ENCODE measurements around the gene CISH. TPM values are rescaled to one million over a fixed set of nuclear protein-coding genes. Genes with fewer than 3 reads are reported as not detected.

CISH gene
- total RNA-seq, 1 experiment from 2014 or later = 1.7 TPM

- no peaks in the 10 kb centered on the region for H3K9me3 ChIP-seq (ENCODE audit: control insufficient read depth, low read depth, low read length)
- no peak overlapping the region for H3T11ph ChIP-seq (ENCODE audit: low read length)
- no peak for DNase-seq
- no peaks in the 10 kb centered on the region for H3K23me2 ChIP-seq (ENCODE audit: insufficient read length, low read depth, low read length, poor library complexity, severe bottlenecking)
- H3K79me2 ChIP-seq (ENCODE audit: insufficient read depth, low read length) = no peaks in the 10 kb centered on the region
- no peak overlapping the region for H3K56ac ChIP-seq (ENCODE audit: insufficient read length, low read depth, low read length)
- no peak overlapping the region for H2AFZ ChIP-seq (ENCODE audit: low read length)
- no peak overlapping the region for H2BK5ac ChIP-seq (ENCODE audit: insufficient read length, low read length)
- H3K4me1 Mint-ChIP-seq = peaks cover 0 to 3% of the 10 kb centered on the region in 2 experiments; a peak in 2 of 4 replicates
- H3K36me3 Mint-ChIP-seq (ENCODE audit: insufficient read depth in 1 of 3, low read depth in 3 of 3) = peaks cover 0 to 7% (median 4%) of the 10 kb centered on the region in 3 experiments; a peak in 4 of 7 replicates
- H4K91ac ChIP-seq (ENCODE audit: insufficient read length, low read depth, low read length) = no peak overlapping the region
- H3K4ac ChIP-seq (ENCODE audit: low read depth, low read length) = no peak overlapping the region
- no peaks in the 10 kb centered on the region for H4K20me1 ChIP-seq (ENCODE audit: control insufficient read depth, insufficient read depth, insufficient read length)
- H2AK5ac ChIP-seq (ENCODE audit: insufficient read length, low read length) = no peak overlapping the region
- no CpG with 5 or more reads among the region's 6 CpGs for WGBS (ENCODE audit: extremely low coverage, insufficient read length, low lambda C conversion rate)
- no peak overlapping the region for H3K18ac ChIP-seq (ENCODE audit: insufficient read length, low read depth, low read length)
- no peak overlapping the region for H3K4me3 Mint-ChIP-seq
- TF ChIP-seq CTCF (conservative IDR thresholded peaks at IDR 0.05) = no peak
- H3K14ac ChIP-seq (ENCODE audit: insufficient read depth, low read length) = no peak overlapping the region
- no peaks in the 10 kb centered on the region for H3K4me1 ChIP-seq (ENCODE audit: insufficient read depth, low read length)
- no peak overlapping the region for H3K9ac ChIP-seq (ENCODE audit: extremely low read depth, insufficient read length, low read length)
- H2BK20ac ChIP-seq (ENCODE audit: low read depth, low read length, poor library complexity, severe bottlenecking) = no peak overlapping the region
- no peak overlapping the region for H2BK15ac ChIP-seq (ENCODE audit: low read depth, low read length)
- no peaks in the 10 kb centered on the region for H3K79me1 ChIP-seq (ENCODE audit: insufficient read depth, low read depth, low read length, poor library complexity, severe bottlenecking)
- H3K27me3 ChIP-seq (ENCODE audit: insufficient read depth, low read length) = no peaks in the 10 kb centered on the region
- no peaks in the 10 kb centered on the region for H3K9me3 Mint-ChIP-seq
- no peak overlapping the region for H4K5ac ChIP-seq (ENCODE audit: insufficient read length, low read depth, low read length)
- H3K23ac ChIP-seq (ENCODE audit: insufficient read length, low read depth, low read length) = no peak overlapping the region
- peaks cover 10% of the 10 kb centered on the region for H3K27me3 Mint-ChIP-seq (ENCODE audit: low read depth)
- no peak overlapping the region for H3K4me2 ChIP-seq (ENCODE audit: insufficient read depth, insufficient read length, low read length)
- H2BK12ac ChIP-seq (ENCODE audit: insufficient read length, low read depth, low read length) = no peak overlapping the region
- no peak overlapping the region for H4K8ac ChIP-seq (replicated peaks; ENCODE audit: insufficient read length, low read depth, low read length)
- no peak overlapping the region for H2BK120ac ChIP-seq (ENCODE audit: low read depth, low read length, poor library complexity, severe bottlenecking)
- H3K27ac Mint-ChIP-seq = no peak overlapping the region
- H3K27ac ChIP-seq (ENCODE audit: insufficient read length, low read depth, low read length) = no peak overlapping the region
Observed at GRCh38 chr3:50585919-50586762, 25.4 kb downstream of the CISH start.

Data from H9 (cell line).